ENCODE data around the gene RABGAP1L.
"Not testable (repeated sequence)": the region's sequence is repeated elsewhere in the genome, so short reads cannot be mapped to it uniquely, and the experiment has no call there.

The RABGAP1L gene

DNA sequence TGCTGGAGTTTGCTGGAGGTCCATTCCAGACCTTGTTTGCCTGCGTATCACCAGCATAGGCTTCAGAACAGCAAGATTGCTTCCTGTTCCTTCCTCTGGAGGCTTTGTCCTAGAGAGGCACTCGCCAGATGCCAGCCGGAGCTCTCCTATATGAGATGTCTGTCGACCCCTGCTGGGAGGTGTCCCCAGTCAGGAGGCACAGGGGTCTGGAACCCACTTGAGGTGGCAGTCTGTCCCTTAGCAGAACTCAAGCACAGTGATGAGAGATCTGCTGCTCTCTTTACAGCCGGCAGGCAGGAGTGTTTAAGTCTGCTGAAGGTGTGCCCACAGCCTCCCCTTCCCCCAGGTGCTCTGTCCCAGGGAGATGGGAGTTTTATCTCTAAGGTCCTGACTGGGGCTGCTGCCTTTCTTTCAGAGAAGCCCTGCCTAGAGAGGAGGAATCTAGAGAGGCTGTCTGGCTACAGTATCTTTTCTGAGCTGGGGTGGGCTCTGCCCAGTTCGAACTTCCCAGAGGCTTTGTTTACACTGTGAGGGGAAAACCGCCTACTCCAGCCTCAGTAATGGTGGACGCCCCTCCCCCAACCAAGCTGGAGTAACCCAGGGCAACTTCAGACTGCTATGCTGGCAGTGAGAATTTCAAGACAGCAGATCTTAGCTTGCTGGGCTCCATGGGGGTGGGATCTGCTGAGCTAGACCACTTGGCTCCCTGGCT is 493.4 kb downstream of the RABGAP1L start:
- DNase-seq (ENCODE audit: low read depth in 1 of 2, low spot score in 1 of 2) = no peak

DNA sequence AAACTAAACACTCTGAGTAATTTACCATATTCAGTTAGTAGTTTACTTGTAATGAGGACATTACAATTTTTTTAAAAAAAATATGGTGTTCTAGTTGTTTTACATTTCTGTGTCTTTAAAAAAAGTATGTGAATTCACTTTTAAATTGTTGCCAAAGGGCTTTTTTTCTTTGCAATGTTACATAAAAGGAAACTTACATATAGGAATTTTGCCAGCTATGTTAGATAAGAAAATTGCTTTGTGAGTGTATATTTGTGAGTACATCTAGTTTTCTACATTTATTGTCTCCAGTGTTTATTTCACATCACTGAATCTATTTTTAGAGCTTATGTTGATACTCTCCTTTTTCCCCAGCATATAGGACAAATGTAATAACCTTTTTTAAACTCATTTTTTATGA is 495.2 kb downstream of the RABGAP1L start:
- no peak for DNase-seq (ENCODE audit: low read depth in 1 of 2, low spot score in 1 of 2)

DNA sequence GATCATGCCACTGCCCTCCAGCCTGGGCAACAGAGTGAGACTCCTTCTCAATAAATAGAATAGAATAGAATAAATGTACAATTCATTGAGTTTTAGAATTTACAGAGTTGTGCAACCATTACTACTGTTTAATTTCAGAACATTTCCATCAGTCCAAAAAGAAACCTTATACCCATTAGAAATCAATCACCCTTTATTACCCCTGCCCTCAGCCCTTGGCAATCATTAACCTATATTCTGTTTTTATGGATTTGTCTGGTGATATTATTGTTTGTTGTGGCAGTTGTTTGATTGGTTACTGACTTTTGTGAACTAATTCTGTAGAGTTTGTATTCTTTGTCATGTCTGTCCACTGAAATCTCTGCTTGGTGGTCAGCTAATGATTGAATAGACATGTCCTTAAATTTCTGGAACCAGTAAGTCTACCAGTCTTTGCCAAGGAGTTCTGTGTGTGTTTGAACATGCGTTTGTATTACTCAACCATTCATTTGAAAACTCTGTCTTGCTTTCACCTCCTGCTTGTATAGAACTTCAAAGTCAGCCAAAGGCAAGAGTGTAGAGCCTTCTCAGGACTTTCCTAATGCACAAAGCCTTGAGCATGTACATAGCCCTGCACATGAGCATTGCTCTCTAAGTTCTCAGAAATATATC is 497.2 kb downstream of the RABGAP1L start:
- DNase-seq (ENCODE audit: low read depth in 1 of 2, low spot score in 1 of 2) = no peak

DNA sequence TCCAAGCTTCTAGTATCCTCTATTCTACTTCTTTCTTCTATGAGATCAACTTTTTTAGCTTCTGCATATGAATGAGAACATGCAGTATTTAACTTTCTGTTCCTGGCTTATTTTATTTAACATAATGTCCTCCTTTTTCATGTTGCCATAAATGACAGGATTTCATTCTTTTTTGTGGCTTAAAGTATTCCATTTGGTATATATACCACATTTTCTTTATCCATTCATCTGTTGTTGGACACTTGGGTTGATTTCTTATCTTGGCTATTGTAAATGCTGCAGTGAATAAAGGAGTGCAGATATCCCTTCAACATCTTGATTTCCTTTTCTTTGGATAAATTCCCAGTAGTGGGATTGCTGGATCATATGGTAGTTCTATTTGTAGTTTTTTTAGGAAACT is 498.1 kb downstream of the RABGAP1L start:
- DNase-seq (ENCODE audit: low read depth in 1 of 2, low spot score in 1 of 2) = no peak

DNA sequence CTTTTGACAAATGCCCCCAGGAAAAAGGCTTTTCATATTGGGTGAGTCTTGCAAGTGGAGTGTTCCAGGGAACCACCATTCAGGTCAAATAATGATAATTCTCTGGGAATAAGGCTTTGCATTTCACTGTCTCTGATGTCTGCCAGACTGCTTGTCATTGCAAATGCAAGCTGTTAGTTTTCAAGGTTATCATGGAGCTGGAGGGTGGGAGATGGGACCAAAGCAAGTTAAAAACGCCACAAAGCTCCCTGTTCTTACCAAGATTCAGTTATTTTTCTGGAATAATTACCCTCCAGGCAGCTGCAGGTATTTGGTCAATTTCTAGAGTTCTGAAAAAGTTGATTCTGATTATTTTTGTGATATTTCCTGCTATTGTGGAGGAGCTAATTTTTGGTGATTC is 498.6 kb downstream of the RABGAP1L start:
- DNase-seq (ENCODE audit: low read depth in 1 of 2, low spot score in 1 of 2) = no peak

DNA sequence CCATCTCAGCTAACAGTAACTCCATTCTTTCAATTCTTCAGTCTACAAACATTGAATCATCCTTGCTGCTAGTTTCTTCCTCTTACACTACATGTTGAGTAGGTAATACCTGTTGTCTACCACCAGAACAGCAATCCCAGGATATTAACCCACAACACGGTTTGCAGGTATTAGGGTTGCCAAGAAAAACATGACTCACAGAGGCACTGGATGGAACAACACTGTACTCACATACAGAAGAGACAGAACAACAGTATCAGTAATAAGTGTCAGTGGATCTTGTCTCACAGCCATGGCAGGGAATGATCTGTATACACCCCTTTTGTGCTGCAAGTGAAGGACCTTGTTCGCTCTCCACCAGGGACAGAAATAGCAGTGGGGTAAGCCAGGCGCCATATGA is 500.5 kb downstream of the RABGAP1L start:
- no peak for DNase-seq (ENCODE audit: low read depth in 1 of 2, low spot score in 1 of 2)

DNA sequence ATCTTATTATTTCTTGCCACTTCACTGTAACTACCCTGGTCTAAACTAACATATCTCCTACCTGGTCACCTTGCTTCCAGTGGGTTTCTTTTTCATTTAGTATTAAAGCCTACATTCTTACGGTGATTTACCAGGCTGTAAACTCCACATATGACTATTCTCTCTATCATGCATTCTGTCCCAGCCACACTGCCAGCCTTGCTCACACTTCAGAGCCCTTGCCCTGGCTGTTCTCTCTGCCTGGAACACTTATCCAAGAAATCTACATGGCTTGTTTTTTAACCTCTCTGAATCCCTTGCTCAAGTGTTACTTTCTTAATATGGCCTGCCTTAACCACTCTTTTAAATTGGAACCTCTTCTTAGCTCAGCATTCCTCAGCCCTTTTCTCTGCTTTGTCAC is 501.2 kb downstream of the RABGAP1L start:
- no peak for DNase-seq (ENCODE audit: low read depth in 1 of 2, low spot score in 1 of 2)

DNA sequence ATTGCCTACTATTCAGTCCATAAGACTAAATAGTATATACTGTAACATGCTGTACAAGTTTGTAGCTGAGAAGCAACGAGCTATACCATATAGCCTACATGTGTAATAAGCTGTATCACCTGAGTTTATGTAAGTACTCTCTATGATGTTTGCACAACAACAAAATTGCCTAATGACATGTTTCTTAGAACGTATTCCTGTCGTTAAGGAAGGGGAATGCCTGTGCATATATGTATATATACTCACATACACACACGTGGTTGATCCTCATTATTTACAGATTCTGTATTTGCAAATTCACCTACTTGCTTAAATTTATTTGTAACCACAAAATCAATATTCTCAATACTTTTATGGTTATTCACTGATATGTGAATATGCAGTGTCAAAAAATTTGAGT is 504.0 kb downstream of the RABGAP1L start:
- DNase-seq (ENCODE audit: low read depth in 1 of 2, low spot score in 1 of 2) = no peak

DNA sequence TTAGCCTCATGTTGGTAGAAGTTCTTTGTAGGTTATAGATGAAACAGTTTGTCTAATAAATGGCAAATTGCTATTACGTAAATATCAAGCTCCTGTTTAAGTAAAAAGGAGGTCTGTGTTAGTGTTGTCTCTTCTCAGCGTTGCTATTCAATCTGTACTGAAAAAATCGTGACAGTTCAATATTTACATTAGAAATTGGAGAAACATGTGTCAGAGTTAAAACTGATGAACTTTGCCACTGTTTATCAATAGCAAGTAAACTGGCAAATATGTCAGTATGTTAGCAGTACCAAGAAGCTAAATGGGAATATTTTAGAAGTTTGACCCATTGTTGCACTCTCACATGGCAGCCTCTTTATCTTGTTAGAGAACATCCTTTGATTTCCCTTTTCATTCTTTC is 506.9 kb downstream of the RABGAP1L start:
- DNase-seq (ENCODE audit: low read depth in 1 of 2, low spot score in 1 of 2) = no peak

DNA sequence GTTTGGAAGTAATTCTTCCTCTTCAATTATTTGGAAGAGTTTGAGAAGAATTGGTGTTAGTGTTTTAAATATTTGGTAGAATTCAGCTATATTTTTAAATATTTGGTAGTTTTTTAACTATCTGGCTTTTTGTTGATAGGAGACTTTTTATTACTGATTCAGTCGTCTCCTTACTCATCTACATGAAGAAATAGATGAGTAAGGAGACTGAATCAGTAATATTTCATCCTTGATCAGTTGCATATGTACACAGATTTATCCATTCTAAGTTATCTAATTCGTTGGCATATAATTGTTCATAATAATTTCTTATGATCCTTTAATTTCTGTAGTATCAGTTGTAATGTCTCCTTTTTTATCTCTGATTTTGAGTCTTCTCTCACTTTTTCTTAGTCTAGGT is 512.5 kb downstream of the RABGAP1L start:
- DNase-seq (ENCODE audit: low read depth in 1 of 2, low spot score in 1 of 2) = no peak

DNA sequence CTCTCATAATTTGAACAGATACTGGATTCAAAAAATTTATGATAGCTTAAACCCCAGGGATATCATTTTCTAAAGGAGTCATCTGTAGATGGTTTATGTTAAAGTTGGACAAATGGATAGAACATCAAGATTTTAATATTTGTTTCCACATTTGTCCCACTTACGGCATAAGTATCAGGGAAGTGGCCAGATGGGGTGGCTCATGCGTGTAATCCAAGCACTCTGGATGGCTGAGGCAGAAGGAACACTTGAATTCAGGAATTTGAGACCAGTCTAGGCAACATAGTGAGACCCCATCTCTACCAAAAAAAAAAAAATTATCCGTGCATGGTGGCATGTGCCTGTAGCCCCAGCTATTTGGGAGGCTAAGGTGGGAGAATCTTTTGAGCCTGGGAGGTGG is 517.5 kb downstream of the RABGAP1L start:
- no peak for DNase-seq (ENCODE audit: low read depth in 1 of 2, low spot score in 1 of 2)

DNA sequence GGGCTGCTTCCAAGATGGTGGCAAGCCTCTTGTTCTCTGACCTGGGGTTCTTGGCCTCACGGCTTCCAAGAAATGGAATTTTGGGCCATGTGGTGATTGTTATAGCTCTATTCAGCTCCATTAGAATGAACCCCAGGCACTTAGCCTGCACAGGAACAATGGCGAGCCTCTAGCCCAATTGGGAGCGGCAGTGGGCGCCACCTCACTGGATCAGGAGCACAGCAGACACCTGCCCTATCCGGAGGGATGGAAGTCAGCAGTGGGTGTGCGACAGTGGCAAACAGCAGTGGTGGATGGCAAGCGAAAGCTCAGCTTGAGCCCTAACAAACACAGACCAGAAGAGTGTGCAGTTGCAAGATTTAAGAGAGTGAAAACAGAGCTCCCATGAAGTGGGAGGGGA is 519.3 kb downstream of the RABGAP1L start:
- DNase-seq (ENCODE audit: low read depth in 1 of 2, low spot score in 1 of 2) = no peak

DNA sequence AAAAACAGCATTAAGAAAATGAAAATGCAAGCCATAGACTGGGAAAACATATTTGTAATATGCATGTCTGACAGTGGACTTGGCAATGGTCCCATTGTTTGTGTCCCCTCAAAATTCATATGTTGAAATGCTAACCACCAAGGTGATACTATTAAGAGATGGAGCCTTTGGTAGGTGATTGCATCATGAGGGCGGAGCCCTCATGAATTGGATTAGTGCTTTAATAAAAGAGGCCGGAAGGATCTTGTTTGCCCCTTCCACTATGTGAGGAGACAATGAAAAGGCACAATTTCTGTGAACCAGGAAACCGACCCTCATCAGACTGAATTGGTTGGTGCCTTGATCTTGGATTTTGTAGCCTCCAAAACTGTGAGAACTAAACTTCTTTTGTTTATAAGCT is 520.8 kb downstream of the RABGAP1L start:
- DNase-seq (ENCODE audit: low read depth in 1 of 2, low spot score in 1 of 2) = no peak

DNA sequence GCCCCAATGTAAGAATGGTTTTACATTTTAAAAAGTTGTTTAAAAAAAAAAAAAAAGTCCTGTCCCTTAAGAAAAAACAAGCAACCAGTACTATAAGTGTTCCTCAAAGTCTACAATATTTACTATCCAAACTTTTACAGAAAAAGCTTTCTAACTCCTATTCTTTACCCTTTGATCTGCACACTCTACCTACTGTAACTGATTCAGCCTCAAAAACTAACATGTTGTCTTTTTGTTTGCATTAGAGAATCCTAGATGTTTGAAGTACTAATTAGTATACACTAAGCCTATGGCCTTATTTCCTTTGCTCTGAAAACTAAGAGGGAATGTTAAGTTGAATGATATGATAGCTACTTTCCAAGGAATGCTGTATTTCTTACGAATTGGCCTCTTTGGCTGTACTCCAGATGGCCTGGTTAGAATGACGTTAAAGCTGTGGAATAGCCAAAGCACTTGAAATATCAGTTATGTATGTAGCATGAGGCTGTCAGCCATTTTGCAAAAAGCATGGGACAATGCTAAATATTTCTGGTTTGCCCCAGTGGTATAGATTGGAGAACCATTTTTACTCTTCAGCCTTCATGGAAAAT is 523.2 kb downstream of the RABGAP1L start:
- DNase-seq (ENCODE audit: low read depth in 1 of 2, low spot score in 1 of 2) = no peak

DNA sequence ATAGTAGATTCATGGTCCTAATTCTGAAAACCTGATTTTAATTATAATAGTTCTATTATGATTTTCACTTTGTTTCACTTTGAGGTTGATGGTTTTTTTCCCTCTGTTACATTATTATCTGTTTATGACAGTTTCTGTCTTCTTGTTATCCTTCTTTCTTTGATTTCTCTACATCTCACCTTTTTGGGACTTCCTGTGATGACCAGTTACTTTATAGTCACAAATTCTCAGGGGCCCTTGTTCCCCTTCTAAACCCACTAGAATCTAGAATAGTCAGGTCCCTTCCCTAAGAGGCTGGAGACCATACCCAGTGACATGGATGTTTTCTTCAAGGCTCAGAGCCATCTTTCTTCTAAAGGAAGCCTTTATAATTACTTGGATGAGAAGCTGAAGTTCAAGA is 526.9 kb downstream of the RABGAP1L start:
- no peak for DNase-seq (ENCODE audit: low read depth in 1 of 2, low spot score in 1 of 2)

DNA sequence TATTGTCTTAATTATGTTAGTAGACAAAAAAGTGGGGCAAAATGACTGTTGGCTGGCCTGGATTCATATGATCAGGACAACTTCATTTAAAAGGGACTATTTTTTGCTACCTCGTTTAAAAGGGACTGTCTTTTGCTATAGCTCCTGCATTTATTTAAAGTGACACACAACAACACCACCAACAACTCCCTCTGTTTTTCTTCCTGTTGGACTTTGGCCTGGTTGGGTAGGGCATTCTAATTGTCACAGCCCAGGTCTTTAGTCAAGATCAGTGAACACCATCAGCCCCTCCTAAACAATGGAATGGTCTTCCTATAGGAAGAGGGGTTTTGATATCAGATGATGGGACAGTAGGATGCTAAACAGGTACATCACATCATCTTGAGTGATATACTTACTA is 530.2 kb downstream of the RABGAP1L start:
- no peak for DNase-seq (ENCODE audit: low read depth in 1 of 2, low spot score in 1 of 2)

DNA sequence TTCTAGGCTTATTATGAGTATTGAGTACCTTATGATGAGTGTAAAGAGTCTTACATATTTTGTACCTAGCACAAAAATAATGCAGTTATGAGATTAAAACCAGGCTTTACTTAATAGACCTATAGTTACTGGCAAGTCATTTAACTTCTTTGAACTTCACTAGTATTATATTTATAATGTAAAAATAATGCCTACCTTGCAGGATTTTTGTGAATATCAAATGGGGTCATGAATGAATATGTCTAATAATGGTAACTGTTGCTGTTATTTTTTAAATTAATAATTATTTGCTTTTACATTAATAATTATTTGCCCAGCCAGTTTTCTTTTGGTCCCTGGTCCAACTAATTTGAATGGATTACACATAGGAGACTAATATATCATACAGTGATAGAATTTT is 530.9 kb downstream of the RABGAP1L start:
- no peak for DNase-seq (ENCODE audit: low read depth in 1 of 2, low spot score in 1 of 2)

DNA sequence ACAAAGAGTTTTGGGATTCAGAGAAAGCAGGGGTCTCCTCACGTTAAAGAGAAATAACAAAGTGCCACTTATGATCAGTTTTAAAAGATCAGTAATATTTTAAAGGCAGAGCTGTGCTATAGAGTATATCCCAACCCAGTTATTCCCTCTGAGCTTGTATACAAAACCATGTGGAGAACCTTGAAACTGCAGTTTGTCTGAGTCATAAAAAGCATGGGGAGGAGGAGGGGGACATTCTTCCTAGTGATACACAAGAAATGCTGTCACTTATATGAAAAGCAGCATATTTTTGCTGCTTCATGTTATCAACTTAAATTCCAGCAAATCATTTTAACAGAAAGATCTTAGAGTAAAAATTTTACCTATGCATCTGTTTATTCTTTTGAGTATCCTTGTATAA is 533.0 kb downstream of the RABGAP1L start:
- DNase-seq (ENCODE audit: low read depth in 1 of 2, low spot score in 1 of 2) = no peak

DNA sequence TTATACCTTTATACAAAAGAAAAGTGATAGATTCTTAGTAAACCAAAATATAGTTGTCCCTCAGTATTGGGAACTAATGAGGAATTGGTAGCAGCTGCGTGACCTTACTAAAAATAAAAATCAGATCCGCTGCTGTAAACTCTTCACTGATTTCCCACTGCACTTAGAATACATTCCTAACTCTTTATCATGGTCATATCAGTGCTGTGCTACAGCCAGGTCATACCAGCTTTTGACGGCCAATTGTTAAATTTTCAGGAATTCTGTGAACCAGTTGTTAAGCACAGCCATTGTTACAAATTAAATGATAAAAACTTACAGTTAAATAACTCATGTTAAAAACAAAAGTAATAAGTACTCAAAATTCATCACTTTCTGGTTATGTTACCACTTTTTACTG is 533.8 kb downstream of the RABGAP1L start:
- no peak for DNase-seq (ENCODE audit: low read depth in 1 of 2, low spot score in 1 of 2)

DNA sequence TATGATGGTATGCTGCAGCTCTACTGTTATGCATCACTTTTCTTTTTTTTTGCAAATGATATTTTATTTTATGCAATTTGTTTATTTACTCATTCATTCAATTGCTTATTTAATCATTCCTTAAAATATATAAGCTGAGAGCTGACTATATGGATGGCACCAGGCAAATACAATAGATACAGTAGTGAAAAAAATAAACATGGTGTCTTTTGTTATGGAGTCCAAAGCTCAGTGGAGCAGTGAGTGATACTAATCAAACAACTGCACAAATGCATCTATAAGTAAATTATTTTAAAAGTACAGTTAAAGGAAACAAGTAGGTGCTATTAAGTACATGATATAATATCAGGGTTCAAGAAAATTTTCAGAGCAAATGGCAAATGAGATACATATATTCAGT is 534.2 kb downstream of the RABGAP1L start:
- not testable (repeated sequence) for DNase-seq (ENCODE audit: low read depth in 1 of 2, low spot score in 1 of 2)

DNA sequence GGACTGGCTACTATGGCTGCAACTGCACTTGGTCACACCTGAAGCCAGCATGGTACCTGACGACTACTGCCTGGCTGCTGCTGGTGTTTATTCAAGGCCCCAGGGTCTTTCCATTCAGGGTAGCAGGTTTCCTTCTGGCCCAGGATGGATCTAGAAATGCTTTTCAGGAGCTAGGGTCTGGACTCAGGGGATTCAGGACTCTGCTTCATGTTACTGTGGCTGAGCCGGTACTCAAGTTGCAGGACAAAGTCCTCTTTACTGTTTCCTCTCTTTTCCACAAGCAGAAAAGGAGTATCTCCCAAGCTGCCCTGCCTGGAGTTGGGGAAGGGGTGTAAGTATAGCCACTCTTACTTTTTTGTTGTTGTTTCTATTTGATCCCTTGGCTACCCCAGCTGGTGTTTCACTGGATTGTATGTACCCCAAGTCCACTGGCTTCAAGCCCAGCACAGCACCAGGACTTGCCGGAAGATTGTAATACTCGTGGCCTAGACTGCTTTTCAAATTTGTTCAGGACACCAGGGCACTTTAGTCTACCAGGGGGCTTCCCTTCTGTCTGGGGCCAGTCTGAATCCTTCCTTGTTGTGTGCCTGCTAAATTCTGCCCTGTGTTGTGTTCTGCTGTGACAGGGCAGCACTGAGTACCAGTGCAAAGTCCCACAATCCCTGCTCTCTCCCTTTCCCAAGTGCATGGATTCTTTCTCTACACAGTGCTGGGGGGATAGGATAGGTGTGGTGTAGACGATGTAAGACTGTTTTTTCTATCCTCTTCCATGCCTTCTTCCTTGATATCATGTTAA is 536.9 kb downstream of the RABGAP1L start:
- no peak for DNase-seq (ENCODE audit: low read depth in 1 of 2, low spot score in 1 of 2)

DNA sequence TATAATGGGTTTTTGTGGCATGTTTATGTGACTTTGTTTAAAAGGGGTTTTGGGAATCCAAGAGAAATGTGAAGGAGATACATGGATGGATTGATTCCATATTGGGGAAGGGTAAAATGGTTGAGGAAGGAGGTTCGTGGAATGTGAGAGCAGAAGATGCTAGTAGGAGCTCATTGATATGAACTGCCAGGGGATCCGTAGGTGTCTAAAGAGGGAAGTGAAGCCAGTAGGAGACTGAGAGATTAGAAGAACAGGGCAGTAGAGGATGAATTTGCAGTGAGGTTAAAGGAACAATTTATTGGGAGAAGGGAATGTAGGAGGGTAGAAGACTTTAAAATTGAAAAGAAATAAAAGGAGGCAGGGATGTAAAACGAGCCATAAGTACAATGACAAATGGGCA is 541.0 kb downstream of the RABGAP1L start:
- DNase-seq (ENCODE audit: low read depth in 1 of 2, low spot score in 1 of 2) = no peak
